CD4-positive, alpha-beta T cell treated with Interleukin-4 for 4 hours (primary cell): Measurements from ENCODE around the gene CTSL.

Experiments
- DNase-seq: peaks from one replicate; pipeline ENCODE4 v3.0.0-alpha.2; 2020

Gene CTSL

GRCh38 chr9:87760529-87760928 lies 34.6 kb downstream of the CTSL start:
- DNase-seq = no peak

- no peak for DNase-seq
Measured at GRCh38 chr9:87763286-87763685, 37.4 kb downstream of the CTSL start.

GRCh38 chr9:87765521-87765920 lies 39.6 kb downstream of the CTSL start:
- no peak for DNase-seq

- DNase-seq = no peak
Measured at GRCh38 chr9:87766697-87767096, 40.8 kb downstream of the CTSL start.

- no peak for DNase-seq
Measured at GRCh38 chr9:87770616-87771315, 44.8 kb downstream of the CTSL start.

GRCh38 chr9:87771316-87772006 lies 45.5 kb downstream of the CTSL start:
- DNase-seq = no peak

- DNase-seq = no peak
Measured at GRCh38 chr9:87776481-87777379, 50.8 kb downstream of the CTSL start.

GRCh38 chr9:87778996-87779395 lies 53.1 kb downstream of the CTSL start:
- no peak for DNase-seq
